Stomach smooth muscle (tissue), 2 donors: Measurements from ENCODE around the gene ARL13B.
"Not testable (repeated sequence)": the region's sequence is repeated elsewhere in the genome, so short reads cannot be mapped to it uniquely, and the experiment has no call there.

Experiments
- H3K27ac ChIP-seq: one replicate; pipeline ENCODE4 v1.7.0; 2013; ENCODE audit warnings: mild to moderate bottlenecking, low read length, inconsistent platforms
- H3K27me3 ChIP-seq, 2 donors: one replicate each; pipeline ENCODE4 v1.7.0; 2013; ENCODE audit warnings: low read length in 2 of 2; ENCODE audit not compliant: insufficient read depth in 2 of 2, control insufficient read depth in 1 of 2
- H3K36me3 ChIP-seq, 2 donors: one replicate each; pipeline ENCODE4 v1.7.0; 2013; ENCODE audit warnings: low read length in 2 of 2; ENCODE audit not compliant: control insufficient read depth in 2 of 2, insufficient read depth in 2 of 2
- H3K4me1 ChIP-seq: one replicate; pipeline ENCODE4 v1.7.0; 2013; ENCODE audit warnings: low read length; ENCODE audit not compliant: control insufficient read depth, insufficient read depth
- H3K4me3 ChIP-seq, 2 donors: one replicate each; pipeline ENCODE4 v1.7.0; 2013; ENCODE audit warnings: low read length in 2 of 2
- H3K9ac ChIP-seq, 2 donors: one replicate each; pipeline ENCODE4 v1.7.0; 2013; ENCODE audit warnings: low read length in 2 of 2, mild to moderate bottlenecking in 1 of 2
- H3K9me3 ChIP-seq, 2 donors: one replicate each; pipeline ENCODE4 v1.7.0; 2013; ENCODE audit warnings: low read length in 2 of 2; ENCODE audit not compliant: control insufficient read depth in 2 of 2
- donor health status: healthy.
- donor health status: Pancreatic carcinoma.

Gene ARL13B

DNA sequence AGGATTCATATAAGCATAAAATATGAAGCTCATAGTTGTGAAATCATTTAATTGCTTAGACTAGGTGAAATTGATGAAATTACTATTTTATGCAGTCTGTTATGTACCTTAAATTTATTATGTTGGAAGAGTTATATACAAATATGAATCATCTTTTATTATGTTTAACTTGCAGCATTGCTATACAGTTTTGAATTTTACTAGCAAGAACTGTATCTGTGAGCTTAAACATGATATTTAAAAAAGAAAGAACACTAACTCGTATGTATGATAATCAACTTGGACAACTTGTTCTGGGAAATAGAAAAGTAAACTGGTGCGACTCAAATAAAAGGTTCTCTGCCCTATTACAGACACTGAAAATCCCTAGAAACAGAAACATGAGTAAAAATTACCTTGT is 46.7 kb downstream of the ARL13B start:
- Histone ChIP-seq H3K4me1 (no peaks in the 10 kb centered on the region), H3K36me3 (peaks cover 0 to 1% of the 10 kb centered on the region in 2 donors), H3K4me3 (no peak overlapping the region), H3K27ac (no peak overlapping the region), H3K27me3 (no peaks in the 10 kb centered on the region), H3K9me3 (no peaks in the 10 kb centered on the region), H3K9ac (no peak overlapping the region)

DNA sequence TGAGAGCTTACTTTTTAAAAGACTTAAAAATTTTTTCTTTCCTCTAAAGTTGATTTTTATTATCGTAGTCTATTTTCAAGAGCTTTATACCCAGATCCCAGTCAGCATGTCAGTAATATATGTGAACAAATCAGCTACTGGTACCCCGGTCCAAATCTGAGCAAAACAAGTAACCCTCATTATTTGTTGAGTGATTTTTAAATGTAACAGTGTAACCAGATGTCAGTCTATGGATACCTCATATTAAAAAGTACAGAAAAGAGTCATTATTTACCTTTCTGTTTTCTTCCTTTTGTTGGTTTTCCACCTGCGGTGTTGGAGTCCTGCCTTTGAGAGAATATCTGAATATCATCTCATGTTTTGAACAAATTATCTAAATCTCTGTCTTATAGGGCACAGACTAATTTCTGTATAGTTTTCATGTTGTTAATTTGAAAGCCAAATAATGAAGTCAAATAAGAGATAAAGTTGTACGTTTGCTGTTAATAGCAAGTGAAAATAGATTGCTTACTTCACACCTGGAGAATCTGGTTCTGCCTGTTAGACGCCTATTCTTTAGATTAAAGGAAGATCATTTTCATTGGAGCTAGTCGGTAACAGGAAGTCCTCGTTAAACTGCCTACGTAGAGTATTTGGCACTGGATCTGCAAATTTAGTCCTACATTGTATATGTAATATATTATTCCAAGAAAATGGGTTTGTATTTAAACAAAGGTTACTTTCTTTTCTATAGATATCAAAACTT is 48.3 kb downstream of the ARL13B start, which contains the start of gene STX19:
STX19 (minus strand) TSS at position 505 of the 745 bp plus-strand sequence. CDS start 13,328 bp downstream, outside the sequence.
- H3K4me1 ChIP-seq = no peaks in the 10 kb centered on the region
- no peak within 1 kb of the TSS for H3K9ac ChIP-seq
- H3K27me3 ChIP-seq = no peaks in the 10 kb centered on the region
- no peaks in the 10 kb centered on the region for H3K9me3 ChIP-seq
- H3K4me3 ChIP-seq = no peak within 1 kb of the TSS
- H3K36me3 ChIP-seq = no peaks in the 10 kb centered on the region
- H3K27ac ChIP-seq = no peak within 1 kb of the TSS

DNA sequence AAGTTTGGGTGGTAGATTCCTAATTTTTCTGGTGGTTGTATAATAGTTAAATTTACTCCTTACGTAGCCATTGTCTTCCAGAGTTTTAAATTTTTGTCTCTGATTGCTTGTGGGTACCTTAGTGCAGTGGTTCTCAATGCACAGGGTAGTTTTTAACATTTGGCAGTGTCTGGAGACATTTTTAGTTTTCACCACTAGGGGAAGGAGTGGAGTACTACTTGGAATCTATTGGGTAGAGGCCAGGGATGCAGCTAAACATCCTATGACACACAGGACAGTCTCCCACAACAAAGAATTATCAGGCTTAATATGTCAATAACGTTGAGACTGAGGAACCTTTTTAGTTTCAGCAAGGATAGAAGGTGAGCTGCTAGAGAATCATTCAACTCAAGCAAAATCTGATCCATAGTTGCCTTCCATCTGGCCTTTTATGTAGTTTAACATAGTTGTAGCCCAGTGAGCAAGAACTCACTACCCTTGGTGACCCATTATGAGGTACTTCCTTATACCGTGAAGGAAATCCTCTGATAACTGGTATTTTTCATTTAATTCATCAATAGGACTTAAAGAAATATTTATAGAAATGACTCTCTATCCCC is 57.1 kb downstream of the ARL13B start:
- no peaks in the 10 kb centered on the region for H3K4me1 ChIP-seq
- no peaks in the 10 kb centered on the region for H3K36me3 ChIP-seq
- no peak overlapping the region for H3K27ac ChIP-seq
- H3K9me3 ChIP-seq = no peaks in the 10 kb centered on the region
- H3K4me3 ChIP-seq = no peak overlapping the region
- H3K9ac ChIP-seq = no peak overlapping the region
- H3K27me3 ChIP-seq = no peaks in the 10 kb centered on the region

DNA sequence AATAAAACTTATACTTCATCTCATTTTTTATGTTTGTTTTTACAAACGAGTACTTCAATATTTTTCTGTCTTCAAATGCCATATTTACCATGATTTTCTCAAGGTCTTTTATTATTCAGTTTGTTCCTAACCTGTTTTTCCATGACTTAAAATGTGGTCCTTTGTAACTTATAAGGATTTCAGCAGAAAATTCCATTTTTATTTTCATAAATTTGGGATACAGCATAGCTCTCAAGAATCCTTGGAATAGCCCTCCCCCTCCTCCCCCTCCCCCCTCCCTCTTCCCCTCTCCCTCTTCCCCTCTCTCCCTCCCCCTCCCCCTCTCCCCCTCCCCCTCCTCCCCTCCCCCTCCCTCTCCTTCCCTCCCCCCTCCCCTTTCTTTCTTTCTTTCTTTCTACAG is 63.3 kb downstream of the ARL13B start:
- Histone ChIP-seq H3K9ac (no peak overlapping the region), H3K4me1 (no peaks in the 10 kb centered on the region), H3K36me3 (no peaks in the 10 kb centered on the region), H3K27me3 (no peaks in the 10 kb centered on the region), H3K27ac (no peak overlapping the region), H3K9me3 (no peaks in the 10 kb centered on the region), H3K4me3 (no peak overlapping the region)

DNA sequence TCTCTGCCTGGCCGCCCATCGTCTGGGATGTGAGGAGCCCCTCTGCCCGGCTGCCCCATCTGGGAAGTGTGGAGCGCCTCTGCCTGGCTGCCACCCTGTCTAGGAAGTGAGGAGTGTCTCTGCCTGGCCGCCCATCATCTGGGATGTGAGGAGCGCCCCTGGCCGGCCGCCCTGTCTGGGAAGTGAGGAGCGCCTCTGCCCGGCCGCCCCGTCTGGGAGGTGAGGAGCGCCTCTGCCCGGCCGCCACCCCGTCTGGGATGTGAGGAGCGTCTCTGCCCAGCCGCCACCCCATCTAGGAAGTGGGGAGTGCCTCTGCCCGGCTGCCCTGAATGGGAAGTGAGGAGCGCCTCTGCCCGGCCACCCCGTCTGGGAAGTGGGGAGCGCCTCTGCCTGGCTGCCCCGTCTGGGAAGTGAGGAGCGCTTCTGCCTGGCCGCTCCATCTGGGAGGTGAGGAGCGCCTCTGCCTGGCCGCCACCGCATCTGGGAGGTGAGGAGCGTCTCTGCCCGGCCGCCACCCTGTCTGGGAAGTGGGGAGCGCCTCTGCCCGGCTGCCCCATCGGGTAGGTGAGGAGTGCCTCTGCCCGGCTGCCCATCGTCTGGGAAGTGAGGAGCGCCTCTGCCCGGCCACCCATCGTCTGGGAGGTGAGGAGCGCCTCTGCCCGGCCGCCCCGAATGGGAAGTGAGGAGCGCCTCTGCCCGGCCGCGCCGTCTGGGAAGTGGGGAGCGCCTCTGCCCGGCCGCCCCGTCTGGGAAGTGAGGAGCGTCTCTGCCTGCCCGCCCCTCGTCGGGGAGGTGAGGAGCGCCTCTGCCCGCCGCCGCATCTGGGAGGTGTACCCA is 64.4 kb downstream of the ARL13B start:
- H3K36me3 ChIP-seq, H3K27ac ChIP-seq, H3K4me1 ChIP-seq, H3K4me3 ChIP-seq, H3K27me3 ChIP-seq, H3K9ac ChIP-seq, H3K9me3 ChIP-seq: not testable (repeated sequence)

DNA sequence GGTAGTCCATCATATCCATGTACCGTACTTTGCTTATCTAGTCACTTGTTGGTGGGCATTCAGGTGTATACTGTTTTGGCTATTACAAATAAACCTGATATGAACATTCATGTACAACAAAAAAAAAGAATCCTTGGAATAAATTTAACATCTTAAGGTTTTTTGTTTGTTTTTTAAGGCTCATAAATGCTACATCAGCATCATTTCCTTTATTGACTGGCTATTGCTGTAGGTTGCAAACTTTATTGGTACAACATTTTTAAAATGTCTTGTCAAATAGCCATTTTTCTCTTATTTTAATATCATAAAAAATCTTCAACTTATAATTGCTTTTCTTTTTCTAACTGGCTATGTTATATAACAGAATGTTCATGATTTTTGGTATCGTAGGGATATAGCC is 66.6 kb downstream of the ARL13B start:
- peaks cover 0 to 2% of the 10 kb centered on the region in 2 donors for H3K36me3 ChIP-seq
- no peaks in the 10 kb centered on the region for H3K9me3 ChIP-seq
- H3K9ac ChIP-seq = no peak overlapping the region
- no peaks in the 10 kb centered on the region for H3K4me1 ChIP-seq
- H3K27ac ChIP-seq = no peak overlapping the region
- H3K4me3 ChIP-seq = no peak overlapping the region
- no peaks in the 10 kb centered on the region for H3K27me3 ChIP-seq

DNA sequence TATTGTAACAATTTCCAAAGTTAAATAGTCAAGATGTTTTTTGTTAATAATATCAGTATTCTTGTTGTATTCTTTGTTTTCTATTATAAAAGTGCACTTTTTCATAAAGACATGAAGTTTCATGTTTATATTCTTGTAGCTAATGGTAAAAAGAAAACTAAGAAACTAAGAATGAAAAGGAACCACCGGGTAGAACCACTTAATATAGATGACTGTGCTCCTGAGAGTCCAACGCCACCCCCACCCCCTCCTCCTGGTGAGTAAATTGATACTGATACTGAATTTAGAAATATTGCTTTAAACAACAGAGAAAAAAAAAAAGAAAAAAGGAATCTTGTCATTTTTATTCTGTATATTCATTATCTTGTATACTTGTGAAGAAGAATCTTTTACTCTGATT is 69.3 kb downstream of the ARL13B start:
- Histone ChIP-seq H3K27me3 (no peaks in the 10 kb centered on the region), H3K27ac (no peak overlapping the region), H3K9me3 (no peaks in the 10 kb centered on the region), H3K4me3 (no peak overlapping the region), H3K4me1 (no peaks in the 10 kb centered on the region), H3K36me3 (peaks cover 2 to 5% of the 10 kb centered on the region in 2 donors), H3K9ac (no peak overlapping the region)

DNA sequence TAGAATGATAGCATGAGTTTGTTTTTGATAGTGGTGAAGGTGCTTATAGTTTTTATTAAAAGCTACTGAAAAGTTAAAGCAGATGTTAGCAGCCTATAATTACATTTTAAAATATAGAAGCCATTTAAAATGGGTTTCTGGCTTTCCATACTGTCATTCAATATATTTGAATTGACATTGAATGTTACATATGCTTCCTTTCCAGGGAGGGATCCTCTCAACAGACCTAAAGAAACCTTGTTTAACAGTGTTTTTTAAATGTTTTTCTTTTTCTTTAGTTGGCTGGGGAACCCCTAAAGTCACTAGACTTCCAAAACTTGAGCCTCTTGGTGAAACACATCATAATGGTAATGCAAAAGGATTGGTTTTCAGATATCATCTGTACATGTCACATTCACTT is 70.6 kb downstream of the ARL13B start:
- Histone ChIP-seq H3K36me3 (peaks cover 2 to 5% of the 10 kb centered on the region in 2 donors), H3K9me3 (no peaks in the 10 kb centered on the region), H3K4me1 (no peaks in the 10 kb centered on the region), H3K9ac (no peak overlapping the region), H3K4me3 (no peak overlapping the region), H3K27me3 (no peaks in the 10 kb centered on the region), H3K27ac (no peak overlapping the region)

DNA sequence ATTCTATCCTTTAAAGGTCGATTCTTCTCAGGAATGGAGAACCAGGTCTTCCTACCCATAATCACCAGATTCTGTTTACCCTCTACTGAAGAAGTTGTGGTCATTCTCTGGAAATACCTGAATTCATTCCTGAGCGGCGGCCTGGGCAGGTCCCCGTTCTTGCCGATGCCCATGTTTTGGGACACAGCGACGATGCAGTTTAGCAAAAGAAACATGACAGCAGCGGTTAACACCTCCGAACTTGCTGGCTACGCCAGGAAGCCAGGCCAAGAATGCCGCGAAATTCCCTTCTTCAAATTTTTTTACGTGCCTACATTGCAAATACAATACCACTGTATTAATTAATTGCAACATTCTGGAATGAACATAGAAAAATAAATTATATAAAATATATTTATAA is 81.3 kb downstream of the ARL13B start:
- Histone ChIP-seq H3K27me3 (no peaks in the 10 kb centered on the region), H3K4me3 (no peak overlapping the region), H3K9me3 (no peaks in the 10 kb centered on the region), H3K9ac (no peak overlapping the region), H3K36me3 (peaks cover 0 to 3% of the 10 kb centered on the region in 2 donors), H3K4me1 (peaks cover 7% of the 10 kb centered on the region), H3K27ac (no peak overlapping the region)

DNA sequence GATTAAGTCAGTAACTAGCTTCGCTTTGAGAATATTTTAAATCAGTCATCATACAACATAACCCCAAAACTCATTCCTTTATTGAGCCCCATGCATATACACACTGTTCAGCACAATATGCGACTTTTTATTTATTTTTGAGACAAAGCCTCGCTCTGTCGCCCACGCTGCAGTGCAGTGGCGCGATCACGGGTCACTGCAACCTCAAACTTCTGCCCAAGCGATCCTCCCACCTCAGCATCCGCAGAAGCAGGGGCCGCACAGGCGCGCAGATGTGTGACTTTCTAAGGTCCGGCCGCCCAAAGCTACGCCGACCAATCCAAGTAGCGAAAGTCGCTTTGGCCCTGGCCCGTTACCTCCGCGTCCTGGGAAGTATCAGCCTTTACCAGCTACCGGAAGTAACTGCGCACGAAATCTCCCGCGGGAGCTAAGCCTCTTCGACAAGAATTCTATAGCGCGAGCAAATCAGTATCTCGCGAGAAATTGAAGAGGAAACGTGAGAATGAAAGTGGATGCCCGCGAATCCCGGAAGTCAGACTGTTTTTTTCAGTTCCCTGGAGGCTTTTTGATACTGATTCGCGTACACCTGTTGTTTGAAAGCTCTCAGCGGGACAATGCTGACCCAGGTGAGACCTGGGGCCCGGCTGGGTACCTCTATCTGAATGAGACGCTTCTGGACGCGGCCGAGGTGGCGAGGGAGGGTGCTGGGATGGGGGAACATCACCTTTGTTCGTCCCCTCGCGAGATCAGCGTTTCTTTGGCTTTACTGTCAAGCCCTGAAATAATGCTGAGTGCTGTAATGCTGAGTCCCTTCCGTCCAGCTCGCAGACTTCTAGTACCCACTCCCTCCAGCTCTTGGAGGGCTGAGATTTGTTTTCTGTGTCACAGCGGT is 82.8 kb downstream of the ARL13B start, which contains the start of the genes DHFR2 and NSUN3:
DHFR2 (minus strand) TSS at position 404 of the 892 bp plus-strand sequence. CDS start 1,405 bp downstream, outside the sequence.
NSUN3 (plus strand) TSS at position 549 of the 892 bp plus-strand sequence; CDS start at position 615, 66 bp downstream.
- H3K9ac ChIP-seq = peak within 1 kb of the TSS; percentile 95 to 96

More for the DNA sequence above, 82.8 kb downstream of the ARL13B start, which contains the start of the genes DHFR2 and NSUN3:
- H3K36me3 ChIP-seq = peaks cover 5 to 8% of the 10 kb centered on the region in 2 donors
- H3K27me3 ChIP-seq = no peaks in the 10 kb centered on the region
- H3K9me3 ChIP-seq = no peaks in the 10 kb centered on the region
- peak within 1 kb of the TSS; percentile 90 to 91 for H3K4me3 ChIP-seq
- H3K4me1 ChIP-seq = peaks cover 7% of the 10 kb centered on the region
- H3K27ac ChIP-seq = peak within 1 kb of the TSS; percentile 92
